ENCODE measurements around the gene RIN1. TPM values are rescaled to one million over a fixed set of nuclear protein-coding genes. Genes with fewer than 3 reads are reported as not detected.

The RIN1 gene
- total RNA-seq (2022; extraction: Qiagen RNA extraction) = 28.4 to 46.9 TPM (median 39.6 TPM) in 5 replicates

GRCh38 chr11:66336234-66337102, at the start of gene RIN1:
Gene RIN1, minus strand, starts transcription at chr11:66336434. Its CDS starts 32 bp downstream, at chr11:66336402.

GRCh38 chr11:66371627-66372415, 35.6 kb upstream of the RIN1 start, which contains the start of gene SLC29A2:
Gene SLC29A2, minus strand, starts transcription at chr11:66371760. Its CDS starts 169 bp downstream, at chr11:66371591.

GRCh38 chr11:66347425-66348276, 11.4 kb upstream of the RIN1 start, which contains the start of gene B4GAT1:
Gene B4GAT1, minus strand, starts transcription at chr11:66347629. Its CDS starts 84 bp downstream, at chr11:66347545.

GRCh38 chr11:66344550-66345315, 8.5 kb upstream of the RIN1 start, which contains the start of gene BRMS1:
Gene BRMS1, minus strand, starts transcription at chr11:66345104. Its CDS starts 2,870 bp downstream, at chr11:66342234.

GRCh38 chr11:66316849-66317251, 19.4 kb downstream of the RIN1 start, which contains the start of gene CD248:
Gene CD248, minus strand, starts transcription at chr11:66317044. Its CDS starts 17 bp downstream, at chr11:66317027.

GRCh38 chr11:66291706-66292542, 44.3 kb downstream of the RIN1 start, which contains the start of gene TMEM151A:
Gene TMEM151A, plus strand, starts transcription at chr11:66291894. Its CDS starts 120 bp downstream, at chr11:66292014.

GRCh38 chr11:66288671-66289547, 47.3 kb downstream of the RIN1 start, which contains the start of gene YIF1A:
Gene YIF1A, minus strand, starts transcription at chr11:66289143. Its CDS starts 158 bp downstream, at chr11:66288985.

Other genes with a start within 250 kb of the RIN1 start
- 38.4 to 49.2 TPM (median 46.1 TPM) in 5 replicates for gene KLC2, start 78.7 kb downstream of the RIN1 start, total RNA-seq (2022; extraction: Qiagen RNA extraction)
- 123 to 151 TPM (median 149 TPM) in 5 replicates for gene RAB1B, start 67.8 kb downstream of the RIN1 start, total RNA-seq (2022; extraction: Qiagen RNA extraction)
- 1.6 to 2.5 TPM (median 2.4 TPM) in 5 replicates for gene CNIH2, start 58.3 kb downstream of the RIN1 start, total RNA-seq (2022; extraction: Qiagen RNA extraction)
- 94.0 to 127 TPM (median 124 TPM) in 5 replicates for gene YIF1A, start 47.3 kb downstream of the RIN1 start, total RNA-seq (2022; extraction: Qiagen RNA extraction)
- 1.8 to 4.6 TPM (median 3.3 TPM) in 5 replicates for gene TMEM151A, start 44.5 kb downstream of the RIN1 start, total RNA-seq (2022; extraction: Qiagen RNA extraction)
- not detected in 5 replicates for gene CD248, start 19.4 kb downstream of the RIN1 start, total RNA-seq (2022; extraction: Qiagen RNA extraction)
- 81.3 to 101 TPM (median 89.5 TPM) in 5 replicates for gene BRMS1, start 8.7 kb upstream of the RIN1 start, total RNA-seq (2022; extraction: Qiagen RNA extraction)
- gene B4GAT1, start 11.2 kb upstream of the RIN1 start, total RNA-seq (2022; extraction: Qiagen RNA extraction) = 15.1 to 20.3 TPM (median 19.1 TPM) in 5 replicates
- gene SLC29A2, start 35.3 kb upstream of the RIN1 start, total RNA-seq (2022; extraction: Qiagen RNA extraction) = 3.1 to 5.3 TPM (median 4.5 TPM) in 5 replicates
- not detected in 5 replicates for gene NPAS4, start 84.6 kb upstream of the RIN1 start, total RNA-seq (2022; extraction: Qiagen RNA extraction)
- 91.9 to 118 TPM (median 107 TPM) in 5 replicates for gene MRPL11, start 102.4 kb upstream of the RIN1 start, total RNA-seq (2022; extraction: Qiagen RNA extraction)
- 4.0 to 6.8 TPM (median 5.9 TPM) in 5 replicates for gene PELI3, start 130.5 kb upstream of the RIN1 start, total RNA-seq (2022; extraction: Qiagen RNA extraction)
- 50.3 to 58.1 TPM (median 55.8 TPM) in 5 replicates for gene DPP3, start 144.0 kb upstream of the RIN1 start, total RNA-seq (2022; extraction: Qiagen RNA extraction)
- gene BBS1, start 174.2 kb upstream of the RIN1 start, total RNA-seq (2022; extraction: Qiagen RNA extraction) = 8.3 to 10.7 TPM (median 9.6 TPM) in 5 replicates
- 6.6 to 17.3 TPM (median 14.4 TPM) in 5 replicates for gene ZDHHC24, start 209.6 kb upstream of the RIN1 start, total RNA-seq (2022; extraction: Qiagen RNA extraction)
- gene ACTN3, start 210.5 kb upstream of the RIN1 start, total RNA-seq (2022; extraction: Qiagen RNA extraction) = 0.02 to 0.06 TPM in 2 of 5 replicates, not detected in the others
- gene CTSF, start 232.2 kb upstream of the RIN1 start, total RNA-seq (2022; extraction: Qiagen RNA extraction) = 31.4 to 41.3 TPM (median 34.1 TPM) in 5 replicates